Suprapubic skin (tissue), 4 donors: ENCODE data around the gene SPOCK2. TPM values are rescaled to one million over a fixed set of nuclear protein-coding genes. Genes with fewer than 3 reads are reported as not detected.
A peak's percentile ranks its signal among the peaks of the same experiment; 100 is the strongest.
"Not testable (repeated sequence)": the region's sequence is repeated elsewhere in the genome, so short reads cannot be mapped to it uniquely, and the experiment has no call there.

ENCODE experiments used
- DNase-seq, 2 donors: peaks; one replicate each; pipeline ENCODE4 v3.0.0-alpha.2; 2019; ENCODE audit warnings: low spot score in 2 of 2
- H3K27ac ChIP-seq: fragments of 200-600 bp; sonication (generic); one replicate; pipeline ENCODE4 v1.5.1; 2019
- H3K27me3 ChIP-seq: fragments of 200-600 bp; sonication (generic); one replicate; pipeline ENCODE4 v1.5.1; 2019
- H3K36me3 ChIP-seq: fragments of 200-600 bp; sonication (generic); one replicate; pipeline ENCODE4 v1.5.1; 2019
- H3K4me1 ChIP-seq: fragments of 200-600 bp; sonication (generic); one replicate; pipeline ENCODE4 v1.5.1; 2019
- H3K4me3 ChIP-seq: fragments of 200-600 bp; sonication (generic); one replicate; pipeline ENCODE4 v1.5.1; 2019; ENCODE audit warnings: mild to moderate bottlenecking
- H3K9me3 ChIP-seq: fragments of 200-600 bp; sonication (generic); one replicate; pipeline ENCODE4 v1.5.1; 2019
- EP300 ChIP-seq: sonication (generic); formaldehyde crosslinking; IDR thresholded peaks from one replicate; pipeline ENCODE4 v1.6.1; 2017; ENCODE audit warnings: antibody characterized with exemption
- POLR2A ChIP-seq, 2 donors: fragments of 450-650 bp; IDR thresholded peaks; one replicate each; pipeline ENCODE4 v1.6.1; 2017; ENCODE audit warnings: antibody characterized with exemption in 2 of 2, mild to moderate bottlenecking in 2 of 2, moderate library complexity in 2 of 2
- POLR2AphosphoS5 ChIP-seq, 3 donors: sonication (generic); formaldehyde crosslinking; IDR thresholded peaks; one replicate each; pipeline ENCODE4 v1.6.1; 2017; ENCODE audit warnings: antibody characterized with exemption in 3 of 3
- WGBS: methylation state at CpG from one replicate; pipeline ENCODE4 v1.1.5; 2018; 5-methylcytosine and 5-hydroxymethylcytosine counted together
- total RNA-seq, 4 donors: library from RNA; depleted of rRNA; stranded (reverse); fragments of >200 nt; gene quantifications; one replicate each; pipeline ENCODE4 v1.1.0, GENCODE V29; 2016
- TF ChIP-seq, protein P1 (sequence below), 2 donors: fragments of 200-600 bp in 1 of 2; fragments of 450-650 bp in 1 of 2; sonication (generic) in 1 of 2; IDR thresholded peaks; one replicate each; pipeline ENCODE4 v1.5.1; 2016 to 2019; ENCODE audit warnings: antibody characterized with exemption in 2 of 2, mild to moderate bottlenecking in 1 of 2, moderate library complexity in 1 of 2

The SPOCK2 gene, protein sequence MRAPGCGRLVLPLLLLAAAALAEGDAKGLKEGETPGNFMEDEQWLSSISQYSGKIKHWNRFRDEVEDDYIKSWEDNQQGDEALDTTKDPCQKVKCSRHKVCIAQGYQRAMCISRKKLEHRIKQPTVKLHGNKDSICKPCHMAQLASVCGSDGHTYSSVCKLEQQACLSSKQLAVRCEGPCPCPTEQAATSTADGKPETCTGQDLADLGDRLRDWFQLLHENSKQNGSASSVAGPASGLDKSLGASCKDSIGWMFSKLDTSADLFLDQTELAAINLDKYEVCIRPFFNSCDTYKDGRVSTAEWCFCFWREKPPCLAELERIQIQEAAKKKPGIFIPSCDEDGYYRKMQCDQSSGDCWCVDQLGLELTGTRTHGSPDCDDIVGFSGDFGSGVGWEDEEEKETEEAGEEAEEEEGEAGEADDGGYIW
- total RNA-seq = 1 to 10 TPM; 1.5 to 3.7 (median 1.8) TPM

DNA sequence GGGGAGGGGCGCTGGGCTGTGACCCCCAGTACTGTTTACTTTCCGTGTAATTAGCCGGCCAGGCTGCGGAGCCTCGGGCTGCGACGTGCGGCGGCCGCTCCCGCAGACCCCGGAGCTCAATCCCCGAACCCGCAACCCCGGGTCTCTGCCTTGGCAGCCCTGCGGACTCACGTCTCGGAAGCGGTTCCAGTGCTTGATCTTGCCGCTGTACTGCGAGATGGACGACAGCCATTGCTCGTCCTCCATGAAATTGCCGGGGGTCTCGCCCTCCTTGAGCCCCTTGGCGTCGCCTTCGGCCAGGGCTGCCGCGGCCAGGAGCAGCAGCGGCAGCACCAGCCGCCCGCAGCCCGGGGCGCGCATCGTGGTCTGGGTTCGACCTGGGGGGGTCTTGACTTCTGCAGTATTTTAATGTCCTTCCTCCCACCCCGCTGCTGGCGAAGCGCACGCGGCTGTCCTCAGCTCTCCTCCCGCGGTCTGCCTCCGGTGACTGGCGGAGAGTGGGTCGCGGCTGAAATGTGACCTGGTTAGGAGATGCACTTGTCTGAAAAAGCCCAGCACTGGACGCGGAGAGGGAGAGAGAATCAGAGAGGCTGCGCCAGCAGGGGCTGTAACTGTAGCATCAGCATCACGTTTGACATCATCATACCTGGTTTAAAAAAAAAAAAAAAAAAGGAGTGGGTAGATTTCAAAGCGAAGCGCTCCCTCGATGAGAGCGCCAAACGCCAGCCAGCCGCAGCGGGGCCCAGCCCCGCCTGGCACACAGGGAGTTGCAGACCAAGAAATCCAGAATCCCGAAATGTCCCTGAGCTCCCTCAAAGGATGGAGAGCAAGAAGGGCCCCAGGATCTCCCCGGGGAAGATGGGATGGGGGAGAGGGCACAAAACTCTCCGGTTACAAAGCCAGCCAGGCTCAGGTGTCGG lies at the start of gene SPOCK2:
Gene SPOCK2 (minus strand): TSS at position 583 of the 920 bp plus-strand sequence. CDS start 223 bp downstream, at position 360.
- Histone ChIP-seq H3K27me3 (peaks cover 29% of the 10 kb centered on the region), H3K9me3 (no peaks in the 10 kb centered on the region), H3K27ac (no peak within 1 kb of the TSS), H3K4me3 (peak within 1 kb of the TSS; percentile 41), H3K36me3 (peaks cover 6% of the 10 kb centered on the region), H3K4me1 (peaks cover 20% of the 10 kb centered on the region)
- TF ChIP-seq, protein P1, sequence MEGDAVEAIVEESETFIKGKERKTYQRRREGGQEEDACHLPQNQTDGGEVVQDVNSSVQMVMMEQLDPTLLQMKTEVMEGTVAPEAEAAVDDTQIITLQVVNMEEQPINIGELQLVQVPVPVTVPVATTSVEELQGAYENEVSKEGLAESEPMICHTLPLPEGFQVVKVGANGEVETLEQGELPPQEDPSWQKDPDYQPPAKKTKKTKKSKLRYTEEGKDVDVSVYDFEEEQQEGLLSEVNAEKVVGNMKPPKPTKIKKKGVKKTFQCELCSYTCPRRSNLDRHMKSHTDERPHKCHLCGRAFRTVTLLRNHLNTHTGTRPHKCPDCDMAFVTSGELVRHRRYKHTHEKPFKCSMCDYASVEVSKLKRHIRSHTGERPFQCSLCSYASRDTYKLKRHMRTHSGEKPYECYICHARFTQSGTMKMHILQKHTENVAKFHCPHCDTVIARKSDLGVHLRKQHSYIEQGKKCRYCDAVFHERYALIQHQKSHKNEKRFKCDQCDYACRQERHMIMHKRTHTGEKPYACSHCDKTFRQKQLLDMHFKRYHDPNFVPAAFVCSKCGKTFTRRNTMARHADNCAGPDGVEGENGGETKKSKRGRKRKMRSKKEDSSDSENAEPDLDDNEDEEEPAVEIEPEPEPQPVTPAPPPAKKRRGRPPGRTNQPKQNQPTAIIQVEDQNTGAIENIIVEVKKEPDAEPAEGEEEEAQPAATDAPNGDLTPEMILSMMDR (IDR thresholded peaks at IDR 0.05) = no peak
- TF ChIP-seq POLR2AphosphoS5 (IDR thresholded peaks at IDR 0.05) = no peak
- TF ChIP-seq POLR2A (IDR thresholded peaks at IDR 0.05) = no peak
- TF ChIP-seq EP300 = no peak
- DNase-seq = peak in 1 of 2 donors; percentile 78
- 18% methylated on average over 22 of the region's 65 CpGs for WGBS

DNA sequence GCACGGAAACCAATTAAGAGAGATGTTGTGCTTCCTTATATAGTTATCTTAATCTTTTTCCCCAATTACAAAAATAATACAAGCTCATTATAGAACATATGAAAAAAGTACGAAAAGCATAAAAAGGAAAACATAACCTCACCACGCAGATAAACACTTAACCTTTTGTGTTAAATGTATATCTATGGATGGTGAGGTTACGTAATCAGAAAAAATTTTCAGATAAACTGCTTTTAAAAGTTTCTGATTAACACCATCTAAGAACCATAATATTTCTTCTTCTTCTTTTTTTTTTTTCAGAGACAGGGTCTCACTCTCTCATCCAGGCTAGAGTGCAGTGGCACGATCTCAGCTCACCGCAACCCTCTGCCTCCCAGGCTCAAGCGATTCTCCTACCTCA lies 49.2 kb upstream of the SPOCK2 start:
- Histone ChIP-seq H3K4me1 (no peaks in the 10 kb centered on the region), H3K27ac (no peak overlapping the region), H3K4me3 (no peak overlapping the region), H3K36me3 (peaks cover 11% of the 10 kb centered on the region), H3K9me3 (no peaks in the 10 kb centered on the region), H3K27me3 (no peaks in the 10 kb centered on the region)
- no peak for DNase-seq
- TF ChIP-seq EP300 (no peak), POLR2AphosphoS5 (IDR thresholded peaks at IDR 0.05) (no peak), POLR2A (IDR thresholded peaks at IDR 0.05) (no peak)
- TF ChIP-seq, protein P1 (IDR thresholded peaks at IDR 0.05) = no peak
- 95% methylated on average over 7 of the region's 7 CpGs for WGBS

DNA sequence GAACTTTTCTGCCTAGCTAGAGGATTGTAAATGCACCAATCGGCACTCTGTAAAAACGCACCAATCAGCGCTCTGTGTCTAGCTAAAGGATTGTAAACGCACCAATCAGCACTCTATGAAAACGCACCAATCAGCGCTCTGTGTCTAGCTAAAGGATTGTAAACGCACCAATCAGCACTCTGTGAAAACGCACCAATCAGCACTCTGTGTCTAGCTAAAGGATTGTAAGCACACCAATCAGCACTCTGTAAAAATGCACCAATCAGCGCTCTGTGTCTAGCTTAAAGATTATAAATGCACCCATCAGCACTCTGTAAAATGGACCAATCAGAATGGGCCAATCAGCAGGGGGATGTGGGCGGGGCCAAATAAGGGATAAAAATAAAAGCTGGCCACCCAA lies 47.9 kb upstream of the SPOCK2 start:
- not testable (repeated sequence) for H3K27me3 ChIP-seq, H3K9me3 ChIP-seq, H3K4me3 ChIP-seq, H3K4me1 ChIP-seq, H3K27ac ChIP-seq, DNase-seq
- peaks cover 19% of the 10 kb centered on the region for H3K36me3 ChIP-seq
- 97% methylated on average over 8 of the region's 10 CpGs for WGBS

DNA sequence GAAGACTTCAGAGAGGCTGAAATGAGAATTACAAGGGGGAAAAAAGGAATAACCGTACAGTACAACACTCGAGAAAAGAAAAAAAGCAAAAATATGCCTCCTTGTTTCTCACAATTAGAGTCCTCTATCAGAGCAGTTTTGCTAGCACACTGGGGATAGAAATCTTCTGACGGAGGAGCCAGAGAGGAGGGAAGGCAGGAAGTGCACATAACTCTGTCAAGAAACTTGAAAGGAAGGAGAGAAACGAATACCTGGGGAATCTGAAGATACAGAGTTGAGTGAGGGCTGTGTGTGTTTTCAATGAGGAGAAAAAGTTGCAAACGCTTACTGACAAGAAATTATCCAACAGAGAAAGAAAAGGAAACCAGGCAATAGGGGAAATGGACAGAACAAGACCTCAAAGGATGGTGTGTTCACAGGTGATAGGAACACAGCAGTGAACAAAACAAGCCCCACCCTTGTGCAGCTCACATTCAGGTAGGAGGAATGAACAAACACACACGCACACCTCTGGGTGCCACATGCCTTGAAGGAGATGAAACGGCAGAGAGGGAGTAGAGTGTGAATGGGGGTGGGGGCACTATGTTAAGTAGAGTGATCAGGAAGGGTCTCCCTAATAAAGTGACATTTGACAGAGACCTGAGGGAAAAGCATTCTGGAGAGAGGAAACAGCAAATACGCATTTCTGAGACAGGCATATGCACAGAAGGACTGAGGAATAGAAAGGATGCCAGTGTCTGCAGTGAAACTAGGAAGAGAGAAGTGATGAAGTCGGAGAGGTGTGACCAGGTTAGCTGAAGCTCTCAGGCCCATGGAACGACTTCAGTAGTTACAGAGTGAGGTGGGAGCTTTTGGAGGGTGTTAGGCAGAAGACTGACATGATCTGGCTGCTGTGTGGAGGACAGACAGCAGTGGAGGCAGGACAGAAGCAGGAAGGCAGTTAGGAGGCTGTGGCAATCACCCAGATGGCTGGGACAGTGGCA lies 46.7 kb upstream of the SPOCK2 start:
- no peak for DNase-seq
- 85% methylated on average over 10 of the region's 10 CpGs for WGBS

More for the DNA sequence above, 46.7 kb upstream of the SPOCK2 start:
- no peaks in the 10 kb centered on the region for H3K9me3 ChIP-seq
- H3K27me3 ChIP-seq = no peaks in the 10 kb centered on the region
- H3K27ac ChIP-seq = no peak overlapping the region
- no peaks in the 10 kb centered on the region for H3K4me1 ChIP-seq
- H3K4me3 ChIP-seq = no peak overlapping the region
- no peak for TF ChIP-seq POLR2A (IDR thresholded peaks at IDR 0.05)
- no peak for TF ChIP-seq POLR2AphosphoS5 (IDR thresholded peaks at IDR 0.05)
- TF ChIP-seq EP300 = no peak
- TF ChIP-seq, protein P1 (IDR thresholded peaks at IDR 0.05) = no peak
- H3K36me3 ChIP-seq = peaks cover 19% of the 10 kb centered on the region
